HG03571 (cell line): ENCODE data around the gene CNKSR2.

Experiments used
- ATAC-seq: cut with Tn5 transposase; IDR thresholded peaks from one replicate; pipeline ENCODE4 v1.9.1; 2021; ENCODE audit not compliant: unreplicated experiment

CNKSR2 gene

GRCh38 chrX:21662761-21663160 lies 288.5 kb downstream of the CNKSR2 start:
- ATAC-seq: no peak

GRCh38 chrX:21666252-21666651 lies 292.0 kb downstream of the CNKSR2 start:
- ATAC-seq: no peak

- ATAC-seq: no peak
These were observed 292.5 kb downstream of the CNKSR2 start for GRCh38 chrX:21666679-21667078.

DNA sequence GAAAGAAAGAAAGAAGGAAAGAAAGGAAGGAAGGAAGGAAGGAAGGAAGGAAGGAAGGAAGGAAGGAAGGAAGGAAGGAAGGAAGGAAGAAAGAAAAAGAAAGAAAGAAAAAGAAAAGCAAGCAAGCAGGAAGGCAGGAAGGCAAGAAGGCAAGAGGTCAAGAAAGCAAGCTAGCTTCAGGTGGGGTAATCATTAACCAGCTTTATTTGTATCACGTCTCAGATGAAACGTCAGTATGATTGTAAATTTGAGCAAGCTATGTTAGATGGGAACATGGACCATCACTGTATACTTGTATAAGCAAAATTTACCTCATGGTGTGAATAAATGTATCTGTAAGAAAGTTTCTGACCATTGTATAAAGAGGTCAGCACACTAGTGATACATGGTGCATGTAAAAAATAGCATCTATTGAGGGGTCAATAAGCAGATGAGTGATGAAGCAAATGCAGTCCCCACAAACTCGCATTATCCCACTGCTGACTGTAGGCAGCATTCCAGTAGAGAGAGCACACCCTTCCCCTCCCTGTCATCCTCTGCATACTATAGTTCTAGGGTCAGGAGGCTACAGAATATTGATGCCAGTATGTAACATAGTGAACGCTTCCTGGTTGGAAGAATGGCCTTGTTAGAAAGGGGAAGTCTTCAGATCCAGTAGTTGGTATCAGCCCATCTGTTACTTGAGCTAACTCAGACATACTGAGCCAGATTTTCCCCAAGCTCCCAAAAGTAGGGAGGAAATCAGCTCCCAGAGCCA lies 300.4 kb downstream of the CNKSR2 start:
- no peak for ATAC-seq

DNA sequence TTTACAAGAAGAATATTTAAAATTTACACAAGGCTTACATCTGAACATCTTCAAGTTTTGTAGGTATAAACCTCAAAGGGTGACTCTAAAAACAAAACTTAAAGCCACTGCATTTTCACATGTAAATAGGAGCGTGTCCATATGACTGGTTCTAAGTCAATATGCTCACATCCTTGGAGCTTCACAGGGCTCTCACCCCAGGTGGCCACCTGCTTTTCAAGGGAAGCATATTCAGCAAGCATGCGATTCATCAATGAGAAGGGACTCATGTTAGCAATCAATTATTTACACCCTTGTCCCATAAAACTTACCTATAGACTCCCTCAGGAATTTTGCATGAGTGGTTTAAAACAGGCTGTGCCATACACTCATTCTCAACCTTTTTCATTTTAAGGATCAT lies 301.7 kb downstream of the CNKSR2 start:
- ATAC-seq: no peak

DNA sequence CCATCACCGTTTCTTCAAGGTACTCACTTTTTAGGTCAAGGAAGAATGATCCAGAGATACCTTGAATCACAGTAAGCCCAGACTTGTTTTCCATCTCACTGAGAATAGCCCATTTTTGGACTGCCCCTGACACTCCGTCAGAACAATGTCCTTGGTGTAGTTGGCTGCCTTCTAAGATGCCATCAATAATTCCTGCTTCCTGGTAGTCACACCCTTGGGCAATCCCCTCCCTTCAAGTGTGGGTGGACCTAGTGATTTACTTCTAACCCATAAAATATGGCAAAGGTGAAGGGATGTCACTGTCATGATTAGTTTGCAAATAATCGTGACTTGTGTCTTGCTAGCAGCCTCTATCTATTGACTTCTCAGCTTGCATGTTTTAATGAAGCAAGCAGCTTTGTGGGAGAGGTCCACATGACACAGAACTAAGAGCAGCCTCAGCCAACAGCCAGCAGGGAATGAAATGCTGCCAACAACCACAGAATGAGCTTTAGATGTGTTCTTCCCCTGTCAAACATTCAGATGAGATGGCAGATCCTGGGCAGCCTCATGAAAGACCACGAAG lies 303.9 kb downstream of the CNKSR2 start:
- no peak for ATAC-seq

DNA sequence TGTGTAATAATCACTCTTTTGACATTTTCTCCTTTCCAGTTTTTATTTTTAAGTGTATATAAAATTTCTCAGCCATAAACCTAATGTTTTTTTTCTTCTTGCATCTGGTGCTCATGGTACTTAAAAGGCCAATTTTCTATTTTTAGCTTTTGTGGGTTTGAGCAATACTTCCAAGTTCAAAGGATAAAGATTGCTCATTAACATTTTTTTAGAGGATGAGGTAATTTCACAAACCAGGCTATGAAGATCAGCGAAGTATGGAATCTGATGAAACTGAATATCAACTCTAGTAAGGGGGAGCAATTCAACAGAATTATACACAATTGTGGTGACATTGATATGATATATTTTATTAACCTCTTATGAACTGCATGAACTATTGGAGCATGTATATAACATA lies 309.7 kb downstream of the CNKSR2 start:
- no peak for ATAC-seq

GRCh38 chrX:21691512-21692018 lies 317.3 kb downstream of the CNKSR2 start:
- no peak for ATAC-seq

- no peak for ATAC-seq
These were observed 324.1 kb downstream of the CNKSR2 start for GRCh38 chrX:21698272-21698671.

DNA sequence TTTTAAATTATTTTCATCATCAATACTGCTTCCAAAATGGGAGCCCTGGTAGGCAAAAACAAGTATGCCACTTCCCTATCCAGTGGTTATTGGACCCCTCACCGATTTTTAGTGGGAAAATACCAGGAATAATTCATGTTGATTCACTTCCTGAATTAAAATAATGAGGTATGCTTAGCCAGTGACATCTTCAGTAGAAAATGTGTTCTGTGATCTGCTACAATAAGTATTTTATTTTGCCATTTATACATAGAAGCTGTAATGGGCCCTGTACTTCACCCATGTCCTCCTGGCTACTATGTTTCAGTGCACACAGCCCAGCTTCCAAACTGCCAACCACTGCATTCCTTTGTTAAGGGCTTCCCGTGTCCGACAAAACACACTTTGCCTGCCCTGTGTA lies 324.9 kb downstream of the CNKSR2 start:
- no peak for ATAC-seq

DNA sequence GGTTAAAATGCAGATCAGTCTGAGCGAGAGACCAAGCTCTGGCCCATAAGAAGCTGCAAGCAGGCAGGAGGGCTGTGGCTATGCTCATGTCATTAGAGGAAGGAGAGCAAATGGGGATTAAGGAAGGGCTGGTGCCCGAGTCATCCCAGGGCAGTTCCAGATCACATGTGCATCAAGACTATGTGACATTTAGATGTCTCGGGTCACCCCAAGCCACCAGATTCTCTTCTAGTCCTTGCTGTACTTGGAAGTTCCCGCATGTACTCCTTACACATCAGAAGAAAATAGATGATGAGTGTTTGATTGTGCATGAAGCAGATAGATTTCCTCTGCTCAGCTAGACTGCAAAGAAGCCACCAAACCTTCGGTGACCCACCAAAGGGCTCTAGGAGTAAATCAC lies 326.1 kb downstream of the CNKSR2 start:
- ATAC-seq: no peak

DNA sequence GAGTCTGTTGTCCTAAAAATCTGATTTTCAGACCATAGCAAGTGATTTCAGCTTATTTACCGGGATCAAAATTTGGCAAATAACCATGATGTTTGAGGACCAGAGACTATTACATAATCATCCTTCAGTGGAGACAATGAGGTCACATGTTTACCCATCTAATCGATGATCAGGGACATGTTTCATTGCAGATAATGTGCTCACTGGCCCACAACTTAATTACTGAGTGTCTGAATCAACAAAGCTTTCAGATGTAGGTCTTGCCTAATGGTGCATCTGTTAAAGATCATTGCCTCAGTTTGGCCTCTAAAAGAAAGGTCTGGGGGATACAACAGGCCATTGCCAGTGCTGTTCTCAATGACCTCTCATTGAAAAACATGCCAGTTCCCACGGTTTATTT lies 326.7 kb downstream of the CNKSR2 start:
- no peak for ATAC-seq

GRCh38 chrX:21702725-21703124 lies 328.5 kb downstream of the CNKSR2 start:
- no peak for ATAC-seq
